Hindlimb muscle (tissue), 1 donor: Measurements from ENCODE around the gene PNN. TPM values are rescaled to one million over a fixed set of nuclear protein-coding genes. Genes with fewer than 3 reads are reported as not detected.
"Not testable (repeated sequence)": the region's sequence is repeated elsewhere in the genome, so short reads cannot be mapped to it uniquely, and the experiment has no call there.

Experiments used
- DNase-seq: peaks from one replicate; pipeline ENCODE4 v3.0.0-alpha.2; 2013
- polyA plus RNA-seq: library from polyadenylated mRNA; unstranded; fragments of 120-200 nt; gene quantifications from one replicate; pipeline ENCODE4 v1.2.1, GENCODE V29; 2013; ENCODE audit not compliant: insufficient read length

PNN gene
- polyA plus RNA-seq, 1 donor, result 80.4 TPM

DNA sequence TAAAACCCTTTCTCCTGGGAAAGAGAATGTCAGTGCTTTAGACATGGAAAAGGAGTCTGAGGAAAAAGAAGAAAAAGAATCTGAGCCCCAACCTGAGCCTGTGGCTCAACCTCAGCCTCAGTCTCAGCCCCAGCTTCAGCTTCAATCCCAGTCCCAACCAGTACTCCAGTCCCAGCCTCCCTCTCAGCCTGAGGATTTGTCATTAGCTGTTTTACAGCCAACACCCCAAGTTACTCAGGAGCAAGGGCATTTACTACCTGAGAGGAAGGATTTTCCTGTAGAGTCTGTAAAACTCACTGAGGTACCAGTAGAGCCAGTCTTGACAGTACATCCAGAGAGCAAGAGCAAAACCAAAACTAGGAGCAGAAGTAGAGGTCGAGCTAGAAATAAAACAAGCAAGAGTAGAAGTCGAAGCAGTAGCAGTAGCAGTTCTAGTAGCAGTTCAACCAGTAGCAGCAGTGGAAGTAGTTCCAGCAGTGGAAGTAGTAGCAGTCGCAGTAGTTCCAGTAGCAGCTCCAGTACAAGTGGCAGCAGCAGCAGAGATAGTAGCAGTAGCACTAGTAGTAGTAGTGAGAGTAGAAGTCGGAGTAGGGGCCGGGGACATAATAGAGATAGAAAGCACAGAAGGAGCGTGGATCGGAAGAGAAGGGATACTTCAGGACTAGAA, 6.1 kb downstream of the PNN start:
- no peak for DNase-seq

DNA sequence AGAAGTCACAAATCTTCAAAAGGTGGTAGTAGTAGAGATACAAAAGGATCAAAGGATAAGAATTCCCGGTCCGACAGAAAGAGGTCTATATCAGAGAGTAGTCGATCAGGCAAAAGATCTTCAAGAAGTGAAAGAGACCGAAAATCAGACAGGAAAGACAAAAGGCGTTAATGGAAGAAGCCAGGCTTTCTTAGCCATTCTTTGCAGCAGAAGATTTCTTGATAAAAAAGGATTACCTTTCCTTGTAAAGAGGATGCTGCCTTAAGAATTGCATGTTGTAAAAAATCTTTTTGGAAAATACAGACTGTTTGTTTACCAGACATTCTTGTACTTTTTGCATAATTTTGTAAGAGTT, 6.6 kb downstream of the PNN start:
- DNase-seq, result no peak

DNA sequence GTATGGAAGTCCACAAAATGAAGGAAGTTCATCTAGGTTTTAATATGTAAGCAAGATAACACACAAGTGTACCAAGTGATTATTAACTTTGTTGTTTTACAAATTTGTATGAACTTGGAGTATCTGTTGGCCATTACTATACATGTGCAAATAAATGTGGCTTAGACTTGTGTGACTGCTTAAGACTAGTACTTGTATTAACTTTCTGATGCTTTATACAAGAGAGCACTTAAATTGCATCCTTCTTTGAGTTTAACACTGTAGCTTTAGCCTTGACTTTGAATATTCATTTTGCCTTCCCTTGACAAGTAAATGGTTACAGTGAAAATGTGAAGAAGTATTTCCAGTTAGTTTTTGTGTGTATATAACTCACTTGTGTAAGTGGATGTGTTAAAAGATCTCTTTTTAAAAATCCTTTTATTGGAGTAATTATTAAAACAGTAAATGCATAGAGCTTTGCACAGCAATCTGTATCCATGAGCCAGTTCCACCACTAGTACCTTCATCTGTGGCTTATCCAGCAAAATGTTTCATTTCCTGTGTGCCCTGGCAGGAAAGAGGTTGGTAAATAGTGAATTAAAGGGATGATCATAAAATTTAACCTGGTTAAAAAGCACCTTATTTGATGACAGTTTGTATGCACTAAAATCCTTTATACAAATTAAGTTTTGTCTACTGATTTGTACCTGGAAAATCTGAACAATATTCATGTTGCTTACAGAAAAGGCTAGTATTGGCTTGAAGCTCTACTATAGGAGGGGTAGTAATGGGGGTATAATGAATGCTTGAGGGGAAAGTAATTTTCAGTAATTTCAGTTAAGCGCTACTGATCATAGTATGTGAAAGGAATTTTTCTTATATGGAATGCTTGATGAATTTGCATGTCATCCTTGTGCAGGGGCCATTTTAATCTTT, 8.0 kb downstream of the PNN start:
- DNase-seq, result no peak

DNA sequence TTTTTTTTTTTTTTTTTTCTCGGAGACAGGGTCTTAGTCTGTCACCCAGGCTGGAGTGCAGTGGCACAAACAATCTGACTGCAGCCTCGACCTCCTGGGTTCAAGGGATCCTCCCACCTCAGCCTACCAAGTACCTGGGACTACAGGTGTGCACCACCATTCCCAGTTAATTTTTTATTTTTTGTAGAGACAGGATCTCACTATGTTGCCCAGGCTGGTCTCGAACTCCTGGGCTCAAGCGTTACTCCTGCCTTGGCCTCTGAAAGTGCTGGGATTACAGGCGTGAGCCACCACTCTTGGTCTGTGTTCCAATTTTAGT, 8.6 kb downstream of the PNN start:
- DNase-seq, result not testable (repeated sequence)

DNA sequence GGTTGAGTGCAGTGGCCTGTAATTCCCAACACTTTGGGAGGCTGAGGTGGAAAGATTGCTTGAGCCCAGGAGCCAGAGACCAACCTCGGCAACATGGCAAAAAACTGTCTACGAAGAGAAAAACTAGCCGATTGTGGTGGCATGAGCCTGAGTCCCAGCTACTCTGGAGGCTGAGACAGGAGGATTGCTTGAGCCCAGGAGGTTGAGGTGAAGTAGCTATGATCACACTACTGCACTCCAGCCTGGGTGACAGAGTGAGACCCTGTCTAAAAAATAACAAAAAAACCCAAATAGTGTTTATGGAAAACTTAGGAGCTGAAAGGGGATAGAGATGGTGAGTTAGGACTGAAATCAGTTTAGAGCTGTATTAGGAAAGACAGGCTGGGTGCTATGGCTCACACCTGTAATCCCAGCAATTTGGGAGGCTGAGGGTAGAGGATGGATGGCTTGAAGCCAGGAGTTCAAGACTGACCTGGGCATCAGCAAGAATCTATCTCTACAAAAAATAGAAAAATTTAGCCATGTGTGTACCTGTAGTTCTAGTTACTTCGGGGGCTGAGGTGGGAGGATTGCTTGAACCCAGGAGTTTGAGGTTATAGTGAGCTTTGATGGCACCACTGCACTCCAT, 9.7 kb downstream of the PNN start:
- no peak for DNase-seq

DNA sequence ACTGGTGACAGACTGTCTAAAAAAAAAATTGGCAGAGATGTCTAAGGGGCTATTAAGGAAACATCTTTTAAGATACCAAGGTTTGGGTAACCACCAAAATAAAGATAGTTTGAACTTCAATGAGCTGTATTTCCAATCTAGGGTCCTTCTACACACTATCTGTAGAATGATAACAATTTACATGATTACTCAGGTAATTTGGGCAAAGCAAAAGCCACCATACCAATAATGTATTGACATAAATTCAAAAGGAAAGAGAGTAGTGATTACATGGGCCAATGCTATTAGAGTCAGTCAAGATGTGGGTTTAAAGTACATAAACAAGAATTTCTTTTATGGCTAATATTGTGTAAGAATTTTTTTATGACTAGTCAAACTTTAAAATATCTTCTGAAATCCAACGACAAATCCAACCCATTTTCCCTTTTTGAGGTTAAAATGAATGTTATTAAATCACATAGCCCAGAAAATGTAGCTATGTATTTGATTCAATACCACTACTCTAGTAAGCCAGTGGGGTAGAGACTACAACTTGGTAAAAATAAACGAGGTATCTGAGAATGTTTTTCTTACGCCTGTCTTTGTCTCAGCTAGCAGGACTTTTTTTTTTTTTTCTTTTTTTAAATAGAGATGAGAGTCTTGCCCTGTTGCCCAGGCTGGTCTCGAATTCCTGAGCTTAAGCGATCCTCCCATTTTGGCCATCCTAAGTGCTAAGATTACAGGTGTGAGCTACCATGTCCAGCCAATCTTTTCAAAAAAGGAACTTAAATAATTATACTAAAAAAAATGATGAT, 10.4 kb downstream of the PNN start:
- no peak for DNase-seq

DNA sequence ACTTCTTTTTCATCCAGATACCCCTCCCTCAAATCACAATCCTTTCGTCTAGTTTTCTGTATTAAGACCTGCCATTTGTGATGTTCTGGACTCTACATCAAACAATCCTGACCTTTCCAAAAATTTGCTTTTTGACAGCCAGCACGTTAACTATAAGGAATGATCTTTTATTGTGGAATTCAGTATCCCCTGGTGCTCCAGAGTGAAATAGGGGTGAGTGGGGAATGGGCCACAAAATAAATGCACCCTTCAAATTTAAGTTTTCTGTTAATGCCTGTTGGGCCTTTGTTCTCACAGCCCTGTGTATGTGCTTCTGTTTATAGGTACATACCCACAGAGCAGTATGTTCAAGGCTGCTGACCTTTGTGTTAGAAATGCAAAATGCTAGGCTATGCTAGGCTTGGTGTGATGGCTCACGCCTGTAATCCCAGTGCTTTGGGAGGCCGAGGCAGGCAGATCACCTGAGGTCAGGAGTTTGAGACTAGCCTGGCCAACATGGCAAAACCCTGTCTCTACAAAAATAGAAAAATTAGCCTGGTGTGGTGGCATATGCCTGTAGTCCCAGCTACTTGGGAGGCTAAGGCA, 12.0 kb downstream of the PNN start:
- no peak for DNase-seq

DNA sequence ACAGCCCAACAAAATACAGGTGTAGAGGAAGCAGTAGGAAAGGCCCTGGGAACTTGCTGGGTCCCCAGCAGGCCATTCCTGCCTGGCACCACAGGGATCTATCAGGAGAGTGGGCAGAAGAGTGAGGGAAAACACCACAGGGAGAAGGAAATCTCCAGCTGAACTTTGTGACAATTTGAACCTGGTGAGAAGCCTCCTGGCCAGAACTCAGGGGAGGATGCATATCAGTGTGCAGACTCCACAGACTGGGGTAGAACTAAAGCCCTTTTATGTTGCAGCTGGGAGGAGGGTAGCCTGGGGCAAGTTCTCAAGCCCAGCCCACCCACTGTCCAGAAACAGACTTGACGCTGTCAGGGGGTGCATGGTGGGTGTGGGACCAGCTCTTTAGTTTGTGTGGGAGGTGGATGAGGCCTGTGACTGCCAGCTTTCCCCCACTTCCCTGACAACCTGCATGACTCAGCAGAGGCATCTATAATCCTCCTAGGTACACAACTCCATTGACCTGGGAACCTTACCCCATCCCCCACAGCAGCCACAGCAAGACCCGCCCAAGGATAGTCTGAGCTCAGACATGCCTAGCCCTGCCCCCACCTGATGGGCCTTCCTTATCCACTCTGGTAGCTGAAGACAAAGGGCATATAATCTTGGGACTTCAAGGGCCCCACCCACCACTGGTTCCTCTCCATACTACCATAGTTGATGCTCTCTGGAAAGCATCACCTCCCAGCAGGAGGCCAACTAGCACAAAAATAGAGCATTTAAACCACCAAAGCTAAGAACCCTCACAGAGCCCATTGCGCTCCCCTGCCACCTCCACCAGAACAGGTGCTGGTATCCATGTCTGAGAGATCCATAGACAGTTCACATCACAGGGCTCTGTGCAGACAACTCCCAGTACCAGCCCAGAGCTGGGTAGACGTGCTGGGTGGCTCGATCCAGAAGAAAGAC, 28.9 kb downstream of the PNN start:
- DNase-seq, result no peak

DNA sequence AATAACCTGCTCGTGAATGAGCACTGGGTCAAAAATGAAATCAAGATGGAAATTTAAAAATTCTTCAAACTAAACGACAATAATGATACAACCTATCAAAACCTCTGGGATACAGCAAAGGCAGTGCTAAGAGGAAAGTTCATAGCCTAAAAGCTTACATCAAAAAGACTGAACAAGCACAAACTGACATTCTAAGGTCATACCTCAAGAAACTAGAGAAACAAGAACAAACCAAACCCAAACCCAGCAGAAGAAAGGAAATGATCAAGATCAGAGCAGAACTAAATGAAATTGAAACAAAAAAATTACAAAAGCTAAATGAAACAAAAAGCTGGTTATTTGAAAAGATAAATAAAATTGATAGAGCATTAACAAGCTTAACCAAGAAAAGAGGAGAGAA, 32.4 kb downstream of the PNN start:
- DNase-seq, result not testable (repeated sequence)

DNA sequence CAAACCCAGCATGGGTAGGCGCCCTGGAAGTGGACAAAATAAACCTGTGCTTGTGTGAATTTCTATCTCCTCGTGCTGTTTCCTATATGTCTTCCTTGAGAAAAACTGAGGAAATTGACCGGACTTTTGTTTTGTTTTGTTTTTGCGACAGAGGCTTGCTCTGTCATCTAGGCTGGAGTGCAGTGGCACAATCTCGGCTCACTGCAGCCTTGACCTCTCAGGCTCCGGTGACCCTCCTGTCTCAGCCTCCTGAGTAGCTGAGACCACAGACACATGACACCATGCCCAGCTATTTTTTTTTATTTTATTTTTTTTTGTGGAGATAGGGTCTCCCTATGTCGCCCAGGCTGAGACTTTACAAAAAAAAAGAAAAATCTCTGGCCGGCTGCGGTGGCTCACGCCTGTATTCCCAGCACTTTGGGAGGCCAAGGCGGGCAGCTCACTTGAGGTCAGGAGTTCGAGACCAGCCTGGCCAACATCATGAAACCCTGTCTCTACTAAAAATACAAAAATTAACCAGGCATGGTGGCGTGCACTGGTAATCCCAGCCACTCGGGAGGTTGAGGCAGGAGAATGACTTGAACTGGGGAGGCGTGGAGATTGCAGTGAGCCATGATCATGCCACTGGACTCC, 36.2 kb downstream of the PNN start:
- no peak for DNase-seq

DNA sequence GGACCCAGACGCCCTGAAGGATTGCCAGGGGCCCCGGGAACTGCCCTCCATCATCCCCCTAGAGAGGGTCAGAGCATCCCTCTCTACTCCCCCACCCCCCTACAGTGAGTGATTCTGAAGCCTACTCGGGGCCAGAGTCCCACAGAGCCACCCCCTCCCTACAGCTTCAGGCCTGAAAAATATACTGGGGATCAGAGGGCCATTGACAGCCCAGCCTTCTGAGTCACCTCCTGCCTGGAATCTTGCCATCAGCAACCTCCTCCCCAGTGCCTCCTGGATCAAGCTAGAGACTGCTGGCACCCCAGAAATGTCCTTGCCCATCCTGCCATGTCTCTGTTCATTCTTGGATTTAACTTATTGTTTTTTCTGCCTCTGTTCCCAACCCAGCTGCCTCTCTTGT, 37.0 kb downstream of the PNN start:
- DNase-seq, result no peak

DNA sequence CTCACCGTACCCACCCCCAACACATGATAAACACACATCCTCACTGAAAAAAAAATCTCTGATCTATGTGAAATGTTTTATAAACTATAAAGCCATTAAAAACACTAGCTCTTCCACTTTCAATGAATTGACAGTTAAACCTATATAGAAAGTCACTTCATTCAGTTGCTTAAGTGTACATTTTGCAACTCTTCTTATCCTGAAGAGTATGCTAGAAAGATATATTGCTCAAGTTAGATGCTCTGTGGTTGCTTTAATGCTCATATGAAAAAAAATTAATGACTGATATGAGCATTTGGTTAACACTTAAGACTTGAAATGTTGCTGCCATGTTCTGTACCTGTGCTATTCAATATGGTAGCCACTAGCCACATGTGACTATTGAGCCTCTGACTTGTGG, 37.6 kb downstream of the PNN start:
- DNase-seq, result no peak

DNA sequence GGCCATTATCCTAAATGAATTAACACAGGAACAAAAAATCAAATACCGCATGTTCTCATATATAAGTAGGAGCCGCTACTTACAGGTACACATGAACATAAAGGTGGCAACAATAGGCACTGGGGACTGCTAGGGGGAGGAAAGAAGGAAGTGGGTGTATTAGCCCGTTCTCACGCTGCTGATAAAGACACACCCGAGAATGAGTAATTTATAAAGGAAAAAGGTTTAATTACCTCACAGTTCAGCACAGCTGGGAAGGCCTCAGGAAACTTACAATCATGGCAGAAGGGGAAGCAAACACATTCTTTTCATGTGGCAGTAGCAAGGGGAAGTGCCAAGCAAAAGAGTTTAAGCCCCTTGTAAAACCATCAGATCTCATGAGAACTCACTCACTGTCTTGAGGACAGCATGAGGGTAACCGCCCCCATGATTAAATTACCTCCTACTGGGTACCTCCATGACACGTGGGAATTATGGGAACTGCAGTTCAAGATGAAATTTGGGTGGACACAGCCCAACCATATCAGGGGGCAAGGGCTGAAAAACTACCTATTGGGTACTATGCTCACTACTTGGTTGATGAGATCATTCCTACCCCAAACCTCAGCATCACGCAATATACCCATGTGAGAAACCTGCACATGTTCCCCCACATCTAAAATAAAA, 42.3 kb downstream of the PNN start:
- no peak for DNase-seq

DNA sequence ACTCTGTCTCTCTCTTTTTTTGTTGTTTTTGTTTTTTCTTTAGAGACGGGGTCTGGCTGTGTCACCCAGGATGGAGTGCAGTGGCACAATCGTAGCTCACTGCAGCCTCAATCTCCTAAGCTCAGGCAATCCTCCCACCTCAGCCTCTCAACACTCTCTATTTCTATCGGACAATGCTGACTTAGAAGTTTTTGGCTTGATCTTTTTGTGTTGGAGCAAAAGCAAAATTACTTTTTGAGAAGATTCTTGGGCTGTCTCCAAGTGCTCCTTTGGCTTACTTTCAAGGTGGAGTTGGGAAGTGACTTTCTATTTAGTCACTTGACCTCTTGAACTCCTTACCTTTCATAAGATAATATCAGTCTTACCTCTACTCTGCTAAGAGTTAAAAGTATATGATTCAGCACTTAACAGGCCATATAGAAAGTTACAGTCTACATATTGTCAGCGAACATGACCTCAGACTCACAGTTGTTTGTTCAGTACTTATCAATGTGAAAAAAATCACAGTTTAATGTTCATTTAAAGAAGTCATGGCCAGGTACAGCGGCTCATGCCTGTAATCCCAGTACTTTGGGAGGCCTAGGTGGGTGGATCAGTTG, 43.2 kb downstream of the PNN start:
- DNase-seq, result no peak

DNA sequence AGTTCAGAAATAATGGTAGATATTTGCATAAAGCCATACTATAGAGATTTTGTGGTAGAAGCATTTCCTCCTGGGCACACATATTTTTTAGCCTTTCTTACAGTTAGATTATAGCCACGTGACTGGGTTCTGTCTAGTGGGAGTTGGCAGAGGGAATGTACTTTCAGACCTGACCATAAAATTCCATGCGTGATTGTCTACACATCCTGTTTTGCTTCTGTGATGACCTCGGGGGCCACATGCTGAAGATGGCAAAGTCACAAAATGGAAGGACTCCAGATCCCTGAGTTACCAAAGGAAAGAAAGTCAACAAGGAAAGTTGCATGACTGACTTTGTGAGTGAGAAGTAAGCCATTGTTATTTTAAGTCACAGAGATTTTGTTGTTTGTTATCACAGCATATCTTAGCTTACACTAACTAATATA, 44.0 kb downstream of the PNN start:
- DNase-seq, result no peak

DNA sequence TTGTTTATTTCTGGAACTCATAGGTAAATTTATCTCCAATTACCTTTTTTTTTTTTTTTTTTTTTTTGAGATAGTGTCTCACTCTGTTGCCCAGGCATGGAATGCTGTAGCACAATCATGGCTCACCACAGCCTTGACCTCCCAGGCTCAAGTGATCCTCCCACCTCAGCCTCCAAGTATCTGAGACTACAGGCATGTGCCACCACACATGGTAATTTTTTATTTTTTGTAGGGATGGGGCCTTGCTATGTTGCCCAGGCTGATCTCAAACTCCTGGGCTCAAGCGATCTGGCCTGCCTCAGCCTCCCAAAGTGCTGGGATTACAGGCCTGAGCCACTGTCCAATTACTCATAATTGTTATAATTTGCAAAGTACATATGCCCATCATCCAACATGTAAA, 45.4 kb downstream of the PNN start:
- not testable (repeated sequence) for DNase-seq

DNA sequence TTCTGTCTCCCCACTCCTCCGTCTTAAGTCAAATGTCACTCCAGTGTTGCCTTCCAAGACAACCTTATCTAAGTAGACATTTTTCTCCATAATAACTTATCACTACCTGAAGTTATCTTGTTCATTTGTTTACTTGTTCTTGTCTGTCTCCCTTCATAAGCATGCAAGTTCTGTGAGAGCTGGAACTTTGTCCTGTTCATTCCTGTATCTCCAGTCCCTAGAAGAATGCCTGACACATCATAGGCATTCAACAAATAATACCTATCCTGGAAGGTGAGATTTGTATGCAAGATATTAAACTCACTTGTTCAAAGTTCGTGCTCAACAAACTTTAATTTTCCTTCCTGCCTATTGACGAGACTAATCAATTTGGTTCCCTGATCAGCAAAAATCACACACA, 53.0 kb downstream of the PNN start:
- no peak for DNase-seq

DNA sequence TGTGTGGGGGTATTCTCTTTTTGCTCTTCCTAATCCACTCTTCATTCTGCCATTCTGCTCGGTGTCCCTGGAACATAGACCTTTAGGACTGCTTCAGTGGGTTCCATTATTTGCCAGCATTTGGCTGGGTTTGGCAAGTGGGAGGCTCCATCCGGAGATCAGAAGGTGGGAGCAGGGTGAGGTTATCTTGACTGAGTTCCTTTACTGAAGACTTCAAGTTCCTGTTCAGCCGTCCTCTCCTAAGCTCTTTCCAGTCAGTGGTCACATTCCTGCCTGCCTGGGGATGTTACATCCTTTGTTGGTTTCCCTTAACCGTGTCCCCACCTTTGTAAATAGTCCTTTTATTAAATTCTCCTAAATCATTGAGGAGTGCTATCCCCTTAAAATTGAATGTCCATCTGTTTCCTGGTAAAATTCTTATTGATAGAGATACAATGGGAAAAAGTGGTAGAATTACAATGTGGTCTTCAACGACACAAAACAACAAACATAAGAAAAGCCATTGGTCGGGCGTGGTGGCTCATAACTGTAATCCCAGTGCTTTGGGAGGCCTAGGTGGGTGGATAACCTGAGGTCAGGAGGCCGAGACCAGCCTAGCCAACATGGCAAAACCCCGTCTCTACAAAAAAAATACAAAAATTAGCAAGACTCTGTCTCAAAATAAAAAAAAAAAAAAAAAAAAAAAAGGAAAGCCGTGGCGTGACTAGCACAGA, 53.6 kb downstream of the PNN start:
- DNase-seq, result no peak

DNA sequence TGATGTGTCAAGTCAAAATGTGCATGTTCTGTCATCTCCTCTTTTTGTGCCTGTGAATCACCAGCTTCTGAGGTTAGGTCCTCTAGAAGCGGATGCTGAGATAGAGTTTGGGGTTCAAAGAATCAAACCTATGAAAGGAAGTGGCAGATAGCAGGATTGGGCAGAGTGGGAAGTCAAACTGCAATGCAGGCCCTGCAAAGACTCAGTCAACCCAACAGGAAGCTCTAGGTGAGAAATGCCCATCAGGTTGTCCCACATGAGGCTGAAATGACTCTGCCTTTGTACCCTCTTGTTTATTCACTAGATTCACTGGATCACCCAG, 54.1 kb downstream of the PNN start:
- no peak for DNase-seq
